ENCODE data around the gene NDC80. TPM values are rescaled to one million over a fixed set of nuclear protein-coding genes. Genes with fewer than 3 reads are reported as not detected.

The NDC80 gene
- polyA plus RNA-seq, 1 donor from 2014 or later: 1.9 TPM

GRCh38 chr18:2564373-2564772 lies 7.0 kb upstream of the NDC80 start:
- H3K27ac ChIP-seq (ENCODE audit: low read length): no peak overlapping the region
- H4K20me1 ChIP-seq (ENCODE audit: insufficient read depth): no peaks in the 10 kb centered on the region
- no peaks in the 10 kb centered on the region for H3K9me3 ChIP-seq (ENCODE audit: low read length)
- TF ChIP-seq, protein P1, sequence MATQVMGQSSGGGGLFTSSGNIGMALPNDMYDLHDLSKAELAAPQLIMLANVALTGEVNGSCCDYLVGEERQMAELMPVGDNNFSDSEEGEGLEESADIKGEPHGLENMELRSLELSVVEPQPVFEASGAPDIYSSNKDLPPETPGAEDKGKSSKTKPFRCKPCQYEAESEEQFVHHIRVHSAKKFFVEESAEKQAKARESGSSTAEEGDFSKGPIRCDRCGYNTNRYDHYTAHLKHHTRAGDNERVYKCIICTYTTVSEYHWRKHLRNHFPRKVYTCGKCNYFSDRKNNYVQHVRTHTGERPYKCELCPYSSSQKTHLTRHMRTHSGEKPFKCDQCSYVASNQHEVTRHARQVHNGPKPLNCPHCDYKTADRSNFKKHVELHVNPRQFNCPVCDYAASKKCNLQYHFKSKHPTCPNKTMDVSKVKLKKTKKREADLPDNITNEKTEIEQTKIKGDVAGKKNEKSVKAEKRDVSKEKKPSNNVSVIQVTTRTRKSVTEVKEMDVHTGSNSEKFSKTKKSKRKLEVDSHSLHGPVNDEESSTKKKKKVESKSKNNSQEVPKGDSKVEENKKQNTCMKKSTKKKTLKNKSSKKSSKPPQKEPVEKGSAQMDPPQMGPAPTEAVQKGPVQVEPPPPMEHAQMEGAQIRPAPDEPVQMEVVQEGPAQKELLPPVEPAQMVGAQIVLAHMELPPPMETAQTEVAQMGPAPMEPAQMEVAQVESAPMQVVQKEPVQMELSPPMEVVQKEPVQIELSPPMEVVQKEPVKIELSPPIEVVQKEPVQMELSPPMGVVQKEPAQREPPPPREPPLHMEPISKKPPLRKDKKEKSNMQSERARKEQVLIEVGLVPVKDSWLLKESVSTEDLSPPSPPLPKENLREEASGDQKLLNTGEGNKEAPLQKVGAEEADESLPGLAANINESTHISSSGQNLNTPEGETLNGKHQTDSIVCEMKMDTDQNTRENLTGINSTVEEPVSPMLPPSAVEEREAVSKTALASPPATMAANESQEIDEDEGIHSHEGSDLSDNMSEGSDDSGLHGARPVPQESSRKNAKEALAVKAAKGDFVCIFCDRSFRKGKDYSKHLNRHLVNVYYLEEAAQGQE (IDR thresholded peaks at IDR 0.05; ENCODE audit: borderline replicate concordance): no peak
- TF ChIP-seq EZH2 (IDR thresholded peaks at IDR 0.05; ENCODE audit: borderline replicate concordance, insufficient read depth, low read length, poor library complexity, severe bottlenecking): no peak
- no peaks in the 10 kb centered on the region for H3K36me3 ChIP-seq (ENCODE audit: insufficient read depth, low read length)
- no peak overlapping the region for H3K9ac ChIP-seq (ENCODE audit: low read length)
- no peak overlapping the region for H3K4me2 ChIP-seq (ENCODE audit: low read length)
- H2AFZ ChIP-seq (ENCODE audit: low read depth, low read length): no peak overlapping the region
- no peaks in the 10 kb centered on the region for H3K9me2 ChIP-seq (ENCODE audit: insufficient read depth, low read length)
- no peaks in the 10 kb centered on the region for H3K79me2 ChIP-seq (replicated peaks; ENCODE audit: insufficient read depth, low read length)
- no peak overlapping the region for H3K4me3 ChIP-seq (ENCODE audit: low read length)
- no peaks in the 10 kb centered on the region for H3F3A ChIP-seq (ENCODE audit: insufficient read depth, low read length, poor library complexity, severe bottlenecking)
- no peaks in the 10 kb centered on the region for H3K27me3 ChIP-seq (ENCODE audit: insufficient read depth, low read depth, low read length)

GRCh38 chr18:2568129-2568528 lies 3.2 kb upstream of the NDC80 start:
- Histone ChIP-seq H3K9ac (ENCODE audit: low read length) (no peak overlapping the region), H2AFZ (ENCODE audit: low read depth, low read length) (no peak overlapping the region), H3K4me2 (ENCODE audit: low read length) (no peak overlapping the region), H3K9me2 (ENCODE audit: insufficient read depth, low read length) (no peaks in the 10 kb centered on the region), H3K27me3 (ENCODE audit: insufficient read depth, low read depth, low read length) (no peaks in the 10 kb centered on the region), H3K36me3 (ENCODE audit: insufficient read depth, low read length) (no peaks in the 10 kb centered on the region), H3F3A (ENCODE audit: insufficient read depth, low read length, poor library complexity, severe bottlenecking) (no peaks in the 10 kb centered on the region), H3K4me3 (ENCODE audit: low read length) (no peak overlapping the region), H3K27ac (ENCODE audit: low read length) (no peak overlapping the region), H4K20me1 (ENCODE audit: insufficient read depth) (no peaks in the 10 kb centered on the region), H3K79me2 (replicated peaks; ENCODE audit: insufficient read depth, low read length) (peaks cover 22% of the 10 kb centered on the region), H3K9me3 (ENCODE audit: low read length) (no peaks in the 10 kb centered on the region)
- TF ChIP-seq EZH2 (IDR thresholded peaks at IDR 0.05; ENCODE audit: borderline replicate concordance, insufficient read depth, low read length, poor library complexity, severe bottlenecking): no peak
- TF ChIP-seq, protein P1 (IDR thresholded peaks at IDR 0.05; ENCODE audit: borderline replicate concordance): no peak
- no peak for TF ChIP-seq POLR2AphosphoS5 (IDR thresholded peaks at IDR 0.05)

DNA sequence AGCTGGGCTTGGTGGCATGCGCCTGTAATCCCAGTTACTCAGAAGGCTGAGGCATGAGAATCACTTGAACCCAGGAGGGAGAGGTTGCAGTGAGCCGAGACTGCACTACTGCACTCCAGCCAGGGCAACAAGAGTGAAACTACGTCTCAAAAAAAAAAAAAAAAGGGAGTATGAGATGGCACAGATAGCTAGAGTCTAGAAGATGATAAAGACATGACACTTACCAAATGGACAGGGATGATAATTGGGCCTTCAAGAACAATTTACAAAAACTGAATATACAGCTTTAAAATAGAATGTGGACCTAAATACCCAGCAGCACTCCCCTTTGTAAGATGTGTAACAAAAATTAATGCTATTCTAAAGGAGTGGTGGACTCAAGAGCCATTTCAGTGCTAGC lies 2.8 kb upstream of the NDC80 start:
- Histone ChIP-seq H4K20me1 (ENCODE audit: insufficient read depth) (no peaks in the 10 kb centered on the region), H3F3A (ENCODE audit: insufficient read depth, low read length, poor library complexity, severe bottlenecking) (no peaks in the 10 kb centered on the region), H3K79me2 (replicated peaks; ENCODE audit: insufficient read depth, low read length) (peaks cover 27% of the 10 kb centered on the region), H3K4me3 (ENCODE audit: low read length) (no peak overlapping the region), H3K4me2 (ENCODE audit: low read length) (no peak overlapping the region), H3K9me2 (ENCODE audit: insufficient read depth, low read length) (no peaks in the 10 kb centered on the region), H3K36me3 (ENCODE audit: insufficient read depth, low read length) (no peaks in the 10 kb centered on the region), H3K27me3 (ENCODE audit: insufficient read depth, low read depth, low read length) (no peaks in the 10 kb centered on the region), H2AFZ (ENCODE audit: low read depth, low read length) (no peak overlapping the region), H3K9ac (ENCODE audit: low read length) (no peak overlapping the region), H3K27ac (ENCODE audit: low read length) (no peak overlapping the region), H3K9me3 (ENCODE audit: low read length) (no peaks in the 10 kb centered on the region)
- TF ChIP-seq EZH2 (IDR thresholded peaks at IDR 0.05; ENCODE audit: borderline replicate concordance, insufficient read depth, low read length, poor library complexity, severe bottlenecking) (no peak), POLR2AphosphoS5 (IDR thresholded peaks at IDR 0.05) (no peak), MXI1 (conservative IDR thresholded peaks at IDR 0.05; ENCODE audit: poor library complexity, severe bottlenecking) (no peak), RAD21 (conservative IDR thresholded peaks at IDR 0.05) (no peak), SMC3 (conservative IDR thresholded peaks at IDR 0.05; ENCODE audit: poor library complexity) (no peak), EP300 (conservative IDR thresholded peaks at IDR 0.05; ENCODE audit: poor library complexity, severe bottlenecking) (no peak), TAF1 (IDR thresholded peaks at IDR 0.05; ENCODE audit: low read depth) (no peak), CTCF (IDR thresholded peaks at IDR 0.05; ENCODE audit: poor library complexity, severe bottlenecking) (no peak)
- TF ChIP-seq, protein P1 (IDR thresholded peaks at IDR 0.05; ENCODE audit: borderline replicate concordance): no peak
